ENCODE measurements around the gene DESI1.
"Not testable (repeated sequence)": the region's sequence is repeated elsewhere in the genome, so short reads cannot be mapped to it uniquely, and the experiment has no call there.

The DESI1 gene

DNA sequence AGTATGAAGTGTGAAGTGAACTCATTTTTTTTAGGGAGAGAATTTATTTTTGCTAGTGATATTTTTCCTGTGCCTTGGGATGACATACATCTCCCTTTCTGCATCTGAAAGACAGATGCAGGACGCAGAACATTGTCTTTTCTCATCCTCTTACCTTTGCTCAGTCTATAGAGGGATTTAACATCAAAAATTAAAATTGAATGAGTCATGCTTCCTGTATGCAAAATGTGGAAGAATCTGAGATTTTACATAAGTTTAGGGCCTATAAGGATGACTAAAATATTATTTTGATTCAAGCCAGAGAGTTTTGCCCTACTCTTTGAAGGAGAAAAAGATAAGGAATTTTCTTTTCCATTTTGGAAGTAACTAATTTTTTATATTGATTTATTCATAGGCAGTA is 27.6 kb upstream of the DESI1 start:
- Mint-ChIP-seq H3K4me3 (no peak overlapping the region), H3K9me3 (ENCODE audit: low read depth) (no peaks in the 10 kb centered on the region), H3K27me3 (no peaks in the 10 kb centered on the region), H3K27ac (peak overlapping the region; percentile 66), H3K36me3 (no peaks in the 10 kb centered on the region), H3K4me1 (ENCODE audit: low read depth) (peaks cover 14% of the 10 kb centered on the region)

DNA sequence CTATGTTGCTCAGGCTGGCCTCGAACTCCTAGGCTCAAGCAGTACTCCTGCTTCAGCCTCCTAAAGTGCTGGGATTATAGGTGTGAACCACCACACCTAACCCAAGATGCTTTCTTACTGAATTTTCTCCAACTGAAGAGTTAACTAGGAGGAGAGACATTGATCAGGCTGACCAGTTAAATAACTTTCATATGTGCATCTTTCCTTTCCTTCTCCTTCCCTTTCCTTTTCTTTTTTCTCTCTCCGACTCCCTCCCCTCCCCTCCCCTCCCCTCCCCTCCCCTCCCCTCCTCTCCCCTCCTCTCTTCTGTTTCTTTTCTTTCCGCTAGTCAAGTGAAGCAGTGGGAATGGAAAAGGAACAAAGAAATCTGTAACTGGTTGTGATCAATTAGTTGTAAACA is 26.9 kb upstream of the DESI1 start:
- H3K27me3 Mint-ChIP-seq, result no peaks in the 10 kb centered on the region
- no peak overlapping the region for H3K4me3 Mint-ChIP-seq
- H3K27ac Mint-ChIP-seq, result peak overlapping the region; percentile 66
- H3K9me3 Mint-ChIP-seq (ENCODE audit: low read depth), result no peaks in the 10 kb centered on the region
- H3K36me3 Mint-ChIP-seq, result no peaks in the 10 kb centered on the region
- peaks cover 14% of the 10 kb centered on the region for H3K4me1 Mint-ChIP-seq (ENCODE audit: low read depth)

DNA sequence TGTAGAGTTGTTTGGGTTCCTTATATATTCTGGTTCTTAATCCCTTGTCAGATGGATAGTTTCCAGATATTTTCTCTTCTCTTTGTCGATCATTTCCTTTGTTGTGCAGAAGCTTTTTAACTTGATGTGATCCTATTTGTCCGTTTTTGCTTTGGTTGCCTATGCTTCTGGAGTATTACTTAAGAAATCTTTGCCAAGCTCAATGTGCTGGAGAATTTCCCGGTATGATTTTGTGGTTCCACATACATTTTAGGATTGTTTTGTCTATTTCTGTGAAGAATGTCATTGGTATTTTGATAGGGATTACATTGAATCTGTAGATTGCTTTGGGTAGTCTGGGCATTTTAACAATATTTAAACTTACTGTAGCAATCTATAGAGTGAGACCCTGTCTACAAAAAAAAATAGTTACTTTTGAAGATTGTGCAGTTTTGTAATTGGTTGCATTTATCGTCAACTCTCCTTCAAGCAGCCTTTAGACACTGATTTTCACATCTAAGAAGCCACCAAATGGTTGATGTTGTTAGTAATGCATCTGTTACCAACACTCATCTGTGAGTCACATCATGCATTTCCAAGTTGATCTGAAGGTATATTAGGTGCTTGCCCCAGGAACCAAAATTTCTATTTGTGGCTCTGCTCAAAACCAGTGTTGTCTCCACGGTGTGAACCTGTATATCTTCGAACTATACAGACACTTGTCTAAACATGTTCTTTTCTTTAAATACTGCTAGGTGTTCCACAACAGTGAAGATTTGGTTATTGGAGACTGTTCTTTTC is 21.7 kb upstream of the DESI1 start:
- Mint-ChIP-seq H3K27ac (no peak overlapping the region), H3K36me3 (peaks cover 10% of the 10 kb centered on the region), H3K9me3 (ENCODE audit: low read depth) (no peaks in the 10 kb centered on the region), H3K4me3 (no peak overlapping the region), H3K27me3 (no peaks in the 10 kb centered on the region), H3K4me1 (ENCODE audit: low read depth) (peaks cover 4% of the 10 kb centered on the region)

DNA sequence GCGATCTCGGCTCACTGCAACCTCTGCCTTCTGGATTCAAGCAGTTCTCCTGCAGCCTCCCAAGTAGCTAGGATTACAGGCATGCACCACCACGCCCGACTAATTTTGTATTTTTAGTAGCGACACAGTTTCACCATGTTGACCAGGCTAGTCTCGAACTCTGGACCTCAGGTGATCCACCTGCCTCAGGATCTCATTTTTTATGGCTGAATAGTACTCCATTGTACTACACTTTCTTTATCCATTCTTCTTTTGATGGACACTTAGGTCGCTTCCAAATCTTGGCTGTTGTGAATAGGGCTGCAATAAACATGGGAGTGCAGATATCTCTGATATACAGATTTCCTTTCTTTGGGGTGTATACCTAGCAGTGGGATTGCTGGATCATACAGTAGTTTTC is 21.0 kb upstream of the DESI1 start:
- H3K4me3 Mint-ChIP-seq, result no peak overlapping the region
- no peaks in the 10 kb centered on the region for H3K27me3 Mint-ChIP-seq
- peaks cover 10% of the 10 kb centered on the region for H3K36me3 Mint-ChIP-seq
- H3K27ac Mint-ChIP-seq, result no peak overlapping the region
- H3K9me3 Mint-ChIP-seq (ENCODE audit: low read depth), result no peaks in the 10 kb centered on the region
- peaks cover 3% of the 10 kb centered on the region for H3K4me1 Mint-ChIP-seq (ENCODE audit: low read depth)

DNA sequence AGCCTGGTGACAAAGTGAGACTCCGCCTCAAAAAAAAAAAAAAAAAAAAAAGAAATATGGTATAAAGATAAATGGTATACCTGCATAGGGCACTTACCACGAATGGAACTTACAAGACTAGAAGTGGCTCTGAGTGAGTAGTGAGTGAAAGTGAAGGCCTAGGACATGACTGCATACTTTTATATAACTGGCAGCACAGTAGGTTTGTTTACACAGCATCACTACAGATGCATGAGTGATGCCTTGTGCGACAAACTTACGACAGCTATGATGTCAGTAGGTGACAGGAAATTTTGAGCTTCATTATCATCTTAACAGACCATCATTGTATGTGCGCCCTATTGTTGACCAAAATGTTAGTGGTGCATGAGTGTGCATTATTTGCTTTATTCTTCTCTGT is 17.9 kb upstream of the DESI1 start:
- peaks cover 12% of the 10 kb centered on the region for H3K36me3 Mint-ChIP-seq
- H3K4me3 Mint-ChIP-seq, result no peak overlapping the region
- no peak overlapping the region for H3K27ac Mint-ChIP-seq

DNA sequence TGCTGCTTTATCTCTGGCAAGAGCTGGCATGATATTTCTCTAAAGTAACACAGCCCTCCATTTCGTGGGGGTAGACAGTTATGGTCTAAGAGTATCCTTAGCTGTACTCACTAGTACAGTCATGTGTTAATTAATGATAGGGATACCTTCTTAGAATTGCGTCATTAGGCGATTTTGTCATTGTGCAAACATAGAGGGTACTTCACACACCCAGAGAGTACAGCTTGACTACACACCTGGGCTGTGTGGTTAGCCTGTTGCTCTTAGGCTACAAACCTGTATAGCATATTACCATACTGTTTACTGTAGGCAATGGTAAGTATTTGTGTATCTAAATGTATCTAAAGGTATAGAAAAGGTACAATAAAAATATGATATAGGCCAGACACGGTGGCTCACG is 17.3 kb upstream of the DESI1 start:
- Mint-ChIP-seq H3K27me3 (no peaks in the 10 kb centered on the region), H3K36me3 (peaks cover 12% of the 10 kb centered on the region), H3K9me3 (ENCODE audit: low read depth) (no peaks in the 10 kb centered on the region), H3K27ac (no peak overlapping the region), H3K4me3 (no peak overlapping the region), H3K4me1 (ENCODE audit: low read depth) (peaks cover 5% of the 10 kb centered on the region)

More for the DNA sequence above, 17.9 kb upstream of the DESI1 start:
- Mint-ChIP-seq H3K4me1 (ENCODE audit: low read depth) (peaks cover 5% of the 10 kb centered on the region), H3K27me3 (no peaks in the 10 kb centered on the region), H3K9me3 (ENCODE audit: low read depth) (no peaks in the 10 kb centered on the region)

DNA sequence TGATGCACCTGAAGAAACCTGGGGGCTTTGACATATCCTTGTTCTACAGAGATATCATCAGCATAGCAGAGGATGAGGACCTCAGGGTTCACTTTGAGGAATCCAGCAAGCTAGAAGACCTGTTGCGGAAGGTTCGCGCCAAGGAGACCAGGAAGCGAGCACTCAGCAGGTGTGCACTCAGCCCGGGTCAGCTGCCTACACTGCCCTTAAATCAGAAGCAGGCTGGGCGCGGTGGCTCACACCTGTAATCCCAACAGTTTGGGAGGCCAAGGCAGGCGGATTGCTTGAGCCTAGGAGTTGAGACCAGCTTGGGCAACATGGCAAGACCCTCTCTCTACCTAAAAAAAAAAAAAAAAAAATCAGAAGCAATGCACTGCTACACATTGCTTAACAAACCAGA is 16.8 kb upstream of the DESI1 start:
- H3K4me1 Mint-ChIP-seq (ENCODE audit: low read depth); H3K27ac Mint-ChIP-seq; H3K27me3 Mint-ChIP-seq; H3K9me3 Mint-ChIP-seq (ENCODE audit: low read depth); H3K4me3 Mint-ChIP-seq: not testable (repeated sequence)
- peaks cover 12% of the 10 kb centered on the region for H3K36me3 Mint-ChIP-seq

DNA sequence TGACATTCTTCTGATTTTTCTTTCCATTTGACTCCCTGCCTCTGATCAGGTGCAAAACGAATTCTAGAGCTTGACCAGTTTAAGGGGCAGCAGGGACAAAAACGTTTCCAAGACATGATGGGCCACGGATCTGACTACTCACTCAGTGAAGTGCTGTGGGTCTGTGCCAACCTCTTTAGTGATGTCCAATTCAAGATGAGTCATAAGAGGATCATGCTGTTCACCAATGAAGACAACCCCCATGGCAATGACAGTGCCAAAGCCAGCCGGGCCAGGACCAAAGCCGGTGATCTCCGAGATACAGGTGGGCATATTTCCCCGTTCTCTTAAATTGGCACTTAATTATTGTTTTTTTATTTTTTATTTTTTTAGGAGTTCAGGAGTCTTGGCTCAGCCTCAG is 15.6 kb upstream of the DESI1 start:
- Mint-ChIP-seq H3K4me1 (ENCODE audit: low read depth) (peaks cover 3% of the 10 kb centered on the region), H3K27me3 (no peaks in the 10 kb centered on the region), H3K27ac (no peak overlapping the region), H3K4me3 (no peak overlapping the region), H3K9me3 (ENCODE audit: low read depth) (no peaks in the 10 kb centered on the region), H3K36me3 (peaks cover 6% of the 10 kb centered on the region)

DNA sequence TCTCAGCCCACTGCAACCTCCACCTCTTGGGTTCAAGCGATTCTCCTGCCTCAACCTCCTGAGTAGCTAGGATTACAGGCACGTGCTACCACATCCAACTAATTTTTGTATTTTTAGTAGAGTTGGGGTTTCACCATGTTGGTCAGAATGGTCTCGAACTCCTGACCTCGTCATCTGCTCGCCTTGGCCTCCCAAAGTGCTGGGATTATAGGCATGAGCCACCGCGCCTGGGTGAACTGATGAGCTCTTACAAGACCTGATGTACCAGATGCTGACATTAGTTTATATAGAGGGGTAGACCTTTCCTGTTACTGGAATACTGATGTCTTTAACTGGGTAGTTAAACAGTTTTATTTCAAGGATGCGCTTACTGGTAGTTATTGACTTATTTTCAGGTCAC is 13.8 kb upstream of the DESI1 start:
- H3K9me3 Mint-ChIP-seq (ENCODE audit: low read depth); H3K27ac Mint-ChIP-seq; H3K36me3 Mint-ChIP-seq; H3K4me3 Mint-ChIP-seq; H3K4me1 Mint-ChIP-seq (ENCODE audit: low read depth); H3K27me3 Mint-ChIP-seq: not testable (repeated sequence)

DNA sequence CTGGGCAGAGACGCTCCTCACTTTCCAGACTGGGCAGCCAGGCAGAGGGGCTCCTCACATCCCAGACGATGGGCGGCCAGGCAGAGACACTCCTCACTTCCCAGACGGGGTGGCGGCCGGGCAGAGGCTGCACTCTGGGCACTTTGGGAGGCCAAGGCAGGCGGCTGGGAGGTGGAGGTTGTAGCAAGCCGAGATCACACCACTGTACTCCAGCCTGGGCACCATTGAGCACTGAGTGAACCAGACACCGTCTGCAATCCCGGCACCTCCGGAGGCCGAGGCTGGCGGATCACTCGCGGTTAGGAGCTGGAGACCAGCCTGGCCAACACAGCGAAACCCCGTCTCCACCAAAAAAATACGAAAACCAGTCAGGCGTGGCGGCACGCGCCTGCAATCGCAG is 10.8 kb upstream of the DESI1 start:
- H3K4me1 Mint-ChIP-seq (ENCODE audit: low read depth), result peaks cover 17% of the 10 kb centered on the region
- not testable (repeated sequence) for H3K9me3 Mint-ChIP-seq (ENCODE audit: low read depth); H3K27ac Mint-ChIP-seq; H3K4me3 Mint-ChIP-seq; H3K27me3 Mint-ChIP-seq; H3K36me3 Mint-ChIP-seq

DNA sequence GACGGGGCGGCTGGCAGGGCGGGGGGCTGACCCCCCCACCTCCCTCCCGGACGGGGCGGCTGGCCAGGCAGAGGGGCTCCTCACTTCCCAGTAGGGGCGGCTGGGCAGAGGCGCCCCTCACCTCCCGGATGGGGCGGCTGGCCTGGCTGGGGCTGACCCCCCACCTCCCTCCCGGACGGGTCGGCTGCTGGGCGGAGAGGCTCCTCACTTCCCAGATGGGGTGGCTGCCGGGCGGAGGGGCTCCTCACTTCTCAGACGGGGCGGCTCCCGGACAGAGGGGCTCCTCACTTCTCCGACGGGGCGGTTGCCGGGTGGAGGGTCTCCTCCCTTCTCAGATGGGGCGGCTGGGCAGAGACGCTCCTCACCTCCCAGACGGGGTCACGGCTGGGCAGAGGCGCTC is 10.3 kb upstream of the DESI1 start:
- peaks cover 15% of the 10 kb centered on the region for H3K4me1 Mint-ChIP-seq (ENCODE audit: low read depth)
- H3K4me3 Mint-ChIP-seq; H3K36me3 Mint-ChIP-seq; H3K27ac Mint-ChIP-seq; H3K9me3 Mint-ChIP-seq (ENCODE audit: low read depth); H3K27me3 Mint-ChIP-seq: not testable (repeated sequence)

DNA sequence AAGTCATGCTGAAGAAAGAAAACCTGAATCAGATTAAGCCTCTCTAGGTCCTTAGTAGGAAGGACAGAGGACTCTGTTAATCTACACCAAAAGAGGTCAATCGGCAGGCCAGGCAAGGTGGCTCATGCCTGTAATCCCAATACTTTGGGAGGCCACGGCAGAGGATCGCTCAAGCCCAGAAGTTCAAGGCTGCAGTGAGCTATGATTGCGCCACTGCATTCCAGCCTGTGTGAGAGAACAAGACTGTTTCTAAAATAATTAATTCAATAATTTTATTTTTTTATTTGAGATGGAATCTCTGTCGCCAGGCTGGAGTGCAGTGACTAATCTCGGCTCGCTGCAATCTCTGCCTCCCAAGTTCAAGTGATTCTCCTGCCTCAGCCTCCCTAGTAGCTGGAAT is 4.7 kb upstream of the DESI1 start:
- Mint-ChIP-seq H3K4me1 (ENCODE audit: low read depth) (peaks cover 29% of the 10 kb centered on the region), H3K27me3 (no peaks in the 10 kb centered on the region), H3K9me3 (ENCODE audit: low read depth) (no peaks in the 10 kb centered on the region), H3K36me3 (peaks cover 12% of the 10 kb centered on the region), H3K27ac (no peak overlapping the region), H3K4me3 (no peak overlapping the region)

DNA sequence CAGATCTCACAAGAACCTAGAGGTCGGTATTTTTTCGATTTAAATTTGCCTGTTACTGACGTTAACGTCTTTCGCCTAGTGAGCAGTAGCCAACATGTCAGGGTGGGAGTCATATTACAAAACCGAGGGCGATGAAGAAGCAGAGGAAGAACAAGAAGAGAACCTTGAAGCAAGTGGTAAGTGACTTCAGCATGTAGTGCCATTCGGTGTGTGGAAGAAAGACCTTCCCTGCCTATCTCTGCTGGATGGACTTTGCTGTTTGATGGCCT is 1.0 kb upstream of the DESI1 start:
- Mint-ChIP-seq H3K27me3 (no peaks in the 10 kb centered on the region), H3K4me1 (ENCODE audit: low read depth) (peaks cover 34% of the 10 kb centered on the region), H3K27ac (peak overlapping the region; percentile 98), H3K4me3 (peak overlapping the region; percentile 97), H3K9me3 (ENCODE audit: low read depth) (no peaks in the 10 kb centered on the region), H3K36me3 (peaks cover 15% of the 10 kb centered on the region)

DNA sequence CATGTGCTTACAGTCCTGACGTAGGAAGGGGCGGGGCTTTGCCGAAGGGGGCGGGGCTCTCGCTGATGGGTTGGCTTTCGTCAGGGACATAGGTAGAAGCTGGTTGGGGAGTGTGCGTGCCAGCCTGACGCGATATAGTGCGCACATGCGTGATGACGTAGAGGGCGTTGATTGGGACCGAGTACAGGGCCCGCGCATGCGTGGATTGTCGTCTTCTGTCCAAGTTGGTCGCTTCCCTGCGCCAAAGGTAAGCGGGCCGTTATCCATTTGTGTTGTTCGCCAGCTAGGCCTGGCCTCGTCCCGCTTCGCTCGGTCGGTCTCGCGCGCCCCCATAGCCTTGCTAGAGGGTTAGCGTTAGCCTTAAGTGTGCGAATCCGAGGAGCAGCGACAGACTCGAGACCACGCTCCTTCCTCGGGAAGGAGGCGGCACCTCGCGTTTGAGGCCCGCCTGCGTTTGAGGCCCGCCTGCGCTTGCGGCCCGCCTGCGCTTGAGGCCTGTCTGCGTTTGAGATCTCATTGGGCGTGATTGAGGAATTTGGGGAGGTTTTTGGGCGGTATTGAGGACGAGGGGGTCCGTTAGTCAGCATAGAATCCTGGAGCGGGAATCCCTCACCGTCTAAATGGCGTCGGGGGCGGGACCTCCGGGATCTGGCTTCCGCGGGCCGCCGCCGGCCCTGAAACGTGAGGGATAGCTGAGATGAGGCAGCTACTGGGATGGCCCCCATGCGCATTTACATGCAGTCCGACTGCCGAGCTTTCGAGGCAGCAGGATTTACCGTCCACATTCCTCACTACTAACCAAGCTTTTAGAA is 462 bp upstream of the DESI1 start, which contains the start of gene XRCC6:
TSS of gene XRCC6 (plus strand) at position 197 of the 812 bp plus-strand sequence. CDS start 710 bp downstream, outside the sequence.
- Mint-ChIP-seq H3K27ac (peak within 1 kb of the TSS; percentile 98), H3K4me3 (peak within 1 kb of the TSS; percentile 97), H3K27me3 (no peaks in the 10 kb centered on the region), H3K9me3 (ENCODE audit: low read depth) (no peaks in the 10 kb centered on the region), H3K4me1 (ENCODE audit: low read depth) (peaks cover 38% of the 10 kb centered on the region), H3K36me3 (peaks cover 15% of the 10 kb centered on the region)

DNA sequence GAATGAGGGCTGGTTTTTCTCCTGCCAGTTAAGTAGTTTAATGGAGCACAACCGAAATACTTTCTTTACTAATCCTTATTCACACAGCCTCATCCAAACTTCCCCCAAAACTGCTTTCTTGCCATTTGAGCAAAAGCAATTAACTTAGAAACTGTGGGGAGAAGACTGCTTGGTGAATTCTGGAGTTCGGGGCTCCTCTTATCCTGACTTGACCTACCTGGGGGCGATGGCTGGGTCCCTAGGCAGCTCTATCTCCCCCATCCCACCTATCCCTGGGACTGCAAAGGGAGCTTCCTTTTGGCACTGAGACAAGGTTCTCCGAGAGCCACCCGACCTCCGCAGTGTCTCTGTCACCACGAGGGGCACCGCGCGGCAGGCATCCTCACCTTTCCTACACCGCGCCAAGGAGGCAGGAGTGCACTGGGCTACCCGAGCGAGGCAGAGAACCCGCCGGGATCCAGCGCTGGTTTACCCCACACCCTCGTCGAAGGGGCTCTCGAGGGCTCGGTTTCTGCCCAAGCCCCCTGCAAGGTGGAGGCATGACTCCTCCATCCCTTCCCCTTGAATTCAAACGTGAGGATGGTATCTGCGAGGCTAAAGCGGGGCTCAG is 759 bp downstream of the DESI1 start:
- no peaks in the 10 kb centered on the region for H3K27me3 Mint-ChIP-seq
- H3K36me3 Mint-ChIP-seq, result peaks cover 17% of the 10 kb centered on the region
- peak overlapping the region; percentile 97 for H3K4me3 Mint-ChIP-seq
- peak overlapping the region; percentile 98 for H3K27ac Mint-ChIP-seq
- no peaks in the 10 kb centered on the region for H3K9me3 Mint-ChIP-seq (ENCODE audit: low read depth)
- peaks cover 37% of the 10 kb centered on the region for H3K4me1 Mint-ChIP-seq (ENCODE audit: low read depth)

All from activated naive CD8-positive, alpha-beta T cell (primary cell).